Measurements from ENCODE around the gene SGSM1.

SGSM1 gene

GRCh38 chr22:24819911-24820461, 14.0 kb downstream of the SGSM1 start:
- Histone ChIP-seq H3K79me2 (no peaks in the 10 kb centered on the region), H3K4me2 (ENCODE audit: low read length) (no peak overlapping the region), H3K4me3 (ENCODE audit: low read depth, low read length) (no peak overlapping the region), H3K4me1 (no peaks in the 10 kb centered on the region), H3K27me3 (ENCODE audit: control insufficient read depth, insufficient read depth, low read length) (no peaks in the 10 kb centered on the region), H3K27ac (peak overlapping the region; percentile 42), H3K36me3 (ENCODE audit: control insufficient read depth, insufficient read depth, low read length) (no peaks in the 10 kb centered on the region), H2AFZ (no peak overlapping the region), H3K9me3 (ENCODE audit: control insufficient read depth, low read length) (no peaks in the 10 kb centered on the region), H3K9ac (no peak overlapping the region)
- no peak for TF ChIP-seq CTCF (IDR thresholded peaks at IDR 0.05)

- no peaks in the 10 kb centered on the region for H3K4me1 ChIP-seq
- no peak overlapping the region for H3K4me2 ChIP-seq (ENCODE audit: low read length)
- H3K79me2 ChIP-seq, result no peaks in the 10 kb centered on the region
- H3K36me3 ChIP-seq (ENCODE audit: control insufficient read depth, insufficient read depth, low read length), result no peaks in the 10 kb centered on the region
- no peak overlapping the region for H3K27ac ChIP-seq
- H3K27me3 ChIP-seq (ENCODE audit: control insufficient read depth, insufficient read depth, low read length), result no peaks in the 10 kb centered on the region
- no peaks in the 10 kb centered on the region for H3K9me3 ChIP-seq (ENCODE audit: control insufficient read depth, low read length)
- no peak overlapping the region for H3K4me3 ChIP-seq (ENCODE audit: low read depth, low read length)
- H3K9ac ChIP-seq, result no peak overlapping the region
- no peak for TF ChIP-seq CTCF (IDR thresholded peaks at IDR 0.05)
- no peak overlapping the region for H2AFZ ChIP-seq
Measured at GRCh38 chr22:24822471-24822870, 16.5 kb downstream of the SGSM1 start.

DNA sequence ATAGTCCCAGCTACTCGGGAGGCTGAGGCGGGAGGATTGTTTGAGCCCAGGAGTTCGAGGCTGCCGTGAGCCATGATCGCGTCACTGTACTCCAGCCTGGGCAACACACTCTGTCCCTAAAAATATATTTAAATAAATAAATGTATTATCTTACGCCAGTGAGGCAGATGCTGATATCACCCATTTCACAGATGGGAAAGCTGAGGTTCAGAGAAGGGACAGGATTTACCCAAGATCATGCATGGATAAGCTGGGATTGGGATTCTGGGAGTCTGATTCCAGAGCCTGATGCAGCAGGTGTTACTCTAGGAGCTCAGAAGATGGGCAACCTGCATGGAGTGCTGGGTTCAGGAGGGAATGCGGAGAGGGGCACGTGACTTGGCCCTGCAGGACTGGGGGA, 17.8 kb downstream of the SGSM1 start:
- Histone ChIP-seq H3K79me2 (no peaks in the 10 kb centered on the region), H3K4me3 (ENCODE audit: low read depth, low read length) (no peak overlapping the region), H3K4me2 (ENCODE audit: low read length) (no peak overlapping the region), H3K27ac (no peak overlapping the region), H3K9ac (no peak overlapping the region), H2AFZ (no peak overlapping the region), H3K27me3 (ENCODE audit: control insufficient read depth, insufficient read depth, low read length) (no peaks in the 10 kb centered on the region), H3K4me1 (no peaks in the 10 kb centered on the region), H3K36me3 (ENCODE audit: control insufficient read depth, insufficient read depth, low read length) (no peaks in the 10 kb centered on the region), H3K9me3 (ENCODE audit: control insufficient read depth, low read length) (no peaks in the 10 kb centered on the region)
- no peak for TF ChIP-seq CTCF (IDR thresholded peaks at IDR 0.05)

GRCh38 chr22:24824250-24824649, 18.2 kb downstream of the SGSM1 start:
- Histone ChIP-seq H3K27me3 (ENCODE audit: control insufficient read depth, insufficient read depth, low read length) (no peaks in the 10 kb centered on the region), H3K9me3 (ENCODE audit: control insufficient read depth, low read length) (no peaks in the 10 kb centered on the region), H3K79me2 (no peaks in the 10 kb centered on the region), H3K4me2 (ENCODE audit: low read length) (no peak overlapping the region), H3K4me1 (no peaks in the 10 kb centered on the region), H3K36me3 (ENCODE audit: control insufficient read depth, insufficient read depth, low read length) (no peaks in the 10 kb centered on the region), H3K27ac (no peak overlapping the region), H3K4me3 (ENCODE audit: low read depth, low read length) (no peak overlapping the region), H2AFZ (no peak overlapping the region), H3K9ac (no peak overlapping the region)
- TF ChIP-seq CTCF (IDR thresholded peaks at IDR 0.05), result no peak

DNA sequence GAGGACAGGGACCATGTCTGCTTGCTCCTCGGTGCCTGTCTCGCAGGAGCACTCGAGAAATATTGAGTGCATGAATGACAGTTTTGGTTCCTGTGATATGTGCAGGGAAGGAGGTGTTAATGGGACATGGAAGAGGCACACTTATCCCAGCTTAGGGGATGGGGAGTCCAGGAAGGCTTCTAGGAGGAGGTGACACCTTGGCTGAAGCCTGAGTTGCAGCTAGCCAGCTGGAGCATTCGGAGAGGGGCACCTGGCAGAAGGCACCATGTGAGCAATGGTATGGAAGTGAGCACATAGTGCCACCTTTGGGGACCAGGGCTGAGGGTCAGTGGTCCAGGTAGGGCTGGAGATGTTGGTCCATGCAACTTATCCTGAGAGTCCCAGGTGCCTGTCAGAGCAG, 18.9 kb downstream of the SGSM1 start:
- TF ChIP-seq CTCF (IDR thresholded peaks at IDR 0.05), result no peak
- H3K79me2 ChIP-seq, result no peaks in the 10 kb centered on the region
- H2AFZ ChIP-seq, result no peak overlapping the region
- H3K27ac ChIP-seq, result no peak overlapping the region
- H3K9me3 ChIP-seq (ENCODE audit: control insufficient read depth, low read length), result no peaks in the 10 kb centered on the region
- H3K27me3 ChIP-seq (ENCODE audit: control insufficient read depth, insufficient read depth, low read length), result no peaks in the 10 kb centered on the region
- no peak overlapping the region for H3K4me2 ChIP-seq (ENCODE audit: low read length)
- H3K4me3 ChIP-seq (ENCODE audit: low read depth, low read length), result no peak overlapping the region
- H3K4me1 ChIP-seq, result no peaks in the 10 kb centered on the region
- H3K36me3 ChIP-seq (ENCODE audit: control insufficient read depth, insufficient read depth, low read length), result no peaks in the 10 kb centered on the region
- no peak overlapping the region for H3K9ac ChIP-seq
